HepG2 (cell line): ENCODE data around the gene ENPP1. TPM values are rescaled to one million over a fixed set of nuclear protein-coding genes. Genes with fewer than 3 reads are reported as not detected.
A peak's percentile ranks its signal among the peaks of the same experiment; 100 is the strongest.

Experiments
- AKAP8 ChIP-seq: sonication (generic); formaldehyde crosslinking; IDR thresholded peaks from 2 replicates; pipeline ENCODE4 v1.5.1; 2020; ENCODE audit warnings: mild to moderate bottlenecking, missing genetic modification reagents
- ATF7 ChIP-seq, 2 experiments: fragments of 450-650 bp in 1 of 2; sonication (generic) in 1 of 2; formaldehyde crosslinking in 1 of 2; IDR thresholded peaks; 2 replicates each; pipeline versions ENCODE4 v1.4.0 to v1.6.1; 2016 to 2020; ENCODE audit warnings: antibody characterized with exemption in 1 of 2, mild to moderate bottlenecking in 1 of 2, missing genetic modification reagents in 1 of 2
- BRCA1 ChIP-seq: sonication (generic); formaldehyde crosslinking; IDR thresholded peaks from 2 replicates; pipeline ENCODE4 v1.4.0; 2020; ENCODE audit warnings: missing genetic modification reagents
- ELF3 ChIP-seq: IDR thresholded peaks from 2 replicates; pipeline ENCODE4 v1.6.1; 2016; ENCODE audit warnings: missing genetic modification reagents, missing compliant biosample characterization
- KAT8 ChIP-seq: IDR thresholded peaks from 2 replicates; pipeline ENCODE4 v1.6.1; 2016; ENCODE audit warnings: missing genetic modification reagents, missing compliant biosample characterization
- KDM1A ChIP-seq: IDR thresholded peaks from 2 replicates; pipeline ENCODE4 v1.6.1; 2016; ENCODE audit warnings: missing compliant biosample characterization
- KLF9 ChIP-seq: IDR thresholded peaks from 2 replicates; pipeline ENCODE4 v1.6.1; 2016; ENCODE audit warnings: low read depth
- MIER2 ChIP-seq: IDR thresholded peaks from 2 replicates; pipeline ENCODE4 v1.6.1; 2016; ENCODE audit warnings: missing biosample characterization, missing genetic modification reagents
- NFIB ChIP-seq: sonication (generic); formaldehyde crosslinking; IDR thresholded peaks from 2 replicates; pipeline ENCODE4 v1.9.0; 2021; ENCODE audit warnings: missing genetic modification reagents, mild to moderate bottlenecking, borderline replicate concordance
- PHF8 ChIP-seq: sonication (generic); formaldehyde crosslinking; IDR thresholded peaks from 2 replicates; pipeline ENCODE4 v1.5.0; 2020; ENCODE audit warnings: missing genetic modification reagents
- SRF ChIP-seq: IDR thresholded peaks from 2 replicates; pipeline ENCODE4 v1.6.1; 2011; ENCODE audit warnings: mild to moderate bottlenecking, low read depth, low read length, moderate library complexity
- ZNF24 ChIP-seq: fragments of 450-650 bp; IDR thresholded peaks from 2 replicates; pipeline ENCODE4 v1.6.1; 2017; ENCODE audit warnings: antibody characterized with exemption, mild to moderate bottlenecking
- ZNF543 ChIP-seq: sonication (generic); formaldehyde crosslinking; IDR thresholded peaks from 2 replicates; pipeline ENCODE4 v1.4.0; 2020; ENCODE audit warnings: mild to moderate bottlenecking, missing genetic modification reagents
- ZSCAN20 ChIP-seq: sonication (generic); formaldehyde crosslinking; IDR thresholded peaks from 2 replicates; pipeline ENCODE4 v1.4.0; 2020; ENCODE audit warnings: missing genetic modification reagents, mild to moderate bottlenecking, borderline replicate concordance
- polyA plus RNA-seq, 8 experiments: library from polyadenylated mRNA; depleted of rRNA in 3 of 8; stranded (reverse) in 7 of 8; unstranded in 1 of 8; fragments of >200 nt; fragmentation: Illumina TruSeq in 4 of 8; extraction: Trizol in 4 of 8; gene quantifications; 2 replicates each; pipeline versions ENCODE4 v1.2.1 to v1.2.3, GENCODE V29; 2011 to 2016; ENCODE audit warnings: low read depth in 4 of 8, missing spikeins in 1 of 8, mixed read lengths in 1 of 8; ENCODE audit not compliant: insufficient read depth in 1 of 8
- total RNA-seq, 5 experiments: library from RNA; depleted of rRNA; stranded (reverse); fragments of >200 nt; fragmentation: Illumina TruSeq; extraction: Trizol; gene quantifications; 2 replicates each; pipeline ENCODE4 v1.2.3, GENCODE V29; 2016; ENCODE audit warnings: low read depth in 1 of 5
- TF ChIP-seq, protein P1 (sequence below): sonication (generic); formaldehyde crosslinking; conservative IDR thresholded peaks from 2 replicates; pipeline ENCODE4 v1.4.0; 2020; ENCODE audit warnings: missing genetic modification reagents
- TF ChIP-seq, protein P2 (sequence below): sonication (generic); formaldehyde crosslinking; IDR thresholded peaks from 2 replicates; pipeline ENCODE4 v1.4.0; 2020; ENCODE audit warnings: missing genetic modification reagents, borderline replicate concordance
- TF ChIP-seq, protein P3 (sequence below): IDR thresholded peaks from 2 replicates; pipeline ENCODE4 v1.6.1; 2016; ENCODE audit warnings: missing compliant biosample characterization, missing genetic modification reagents, borderline replicate concordance
- TF ChIP-seq, protein P4 (sequence below): sonication (generic); formaldehyde crosslinking; IDR thresholded peaks from 2 replicates; pipeline ENCODE4 v1.4.0; 2020; ENCODE audit warnings: missing genetic modification reagents
- TF ChIP-seq, protein P5 (sequence below): sonication (generic); formaldehyde crosslinking; IDR thresholded peaks from 2 replicates; pipeline ENCODE4 v1.4.0; 2020; ENCODE audit warnings: missing genetic modification reagents, borderline replicate concordance

ENPP1 gene
- total and polyA plus RNA-seq, 2 of the 13 experiments (the other 11 are each of a cell fraction or from before 2014, with no cell fraction given) = 56.5 to 160 TPM

DNA sequence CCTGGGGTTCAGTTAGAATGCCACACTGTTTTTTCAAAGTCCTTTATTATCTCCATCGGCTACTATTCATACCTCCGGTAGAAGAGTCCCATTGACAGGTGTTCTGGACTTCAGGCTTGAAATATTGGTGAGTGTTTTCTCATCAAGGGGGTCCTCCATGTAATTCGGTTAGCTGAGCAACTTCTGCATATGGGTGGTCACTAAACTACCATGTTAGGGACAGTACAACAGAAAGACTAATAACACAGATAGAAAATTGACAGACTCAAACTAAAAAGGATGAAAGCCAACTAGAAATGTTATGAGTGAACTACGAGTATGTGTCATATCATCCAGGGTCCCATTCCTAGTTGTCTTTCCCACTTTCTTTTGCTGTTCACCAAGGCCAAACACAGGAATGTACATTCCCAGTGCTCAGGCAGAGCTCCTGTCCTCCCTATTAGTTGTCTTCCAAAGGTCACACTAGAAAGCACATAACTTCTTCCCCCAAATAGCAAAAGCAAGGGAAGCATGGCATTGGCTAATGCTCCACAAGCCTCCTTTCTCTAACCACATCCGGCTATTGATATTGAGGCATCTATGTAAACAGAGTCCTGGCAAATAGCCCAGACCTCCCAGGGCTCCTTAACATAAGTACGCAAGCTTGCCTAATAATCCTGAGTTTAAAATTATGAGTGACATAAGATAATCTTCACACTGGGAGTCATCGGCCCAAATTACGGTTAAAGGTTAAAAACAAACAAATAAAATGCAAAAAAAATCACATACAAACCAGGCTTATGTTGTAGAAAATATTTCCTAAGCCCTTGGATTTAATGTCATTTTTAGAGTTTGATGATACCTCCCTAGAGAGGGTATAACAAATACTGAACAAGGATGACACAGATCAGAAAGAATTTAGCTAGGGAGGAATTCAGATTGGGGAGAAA is 130.1 kb downstream of the ENPP1 start (continued):
- TF ChIP-seq ZNF24 = 0 out of 2 replicates have a peak, but pooled peaks have one; percentile 9
- TF ChIP-seq KLF9 (CRISPR knock-in tag) = no peak
- 0 out of 2 replicates have a peak, but pooled peaks have one; percentile 36 for TF ChIP-seq AKAP8 (CRISPR knock-in tag)
- TF ChIP-seq PHF8 = peak; percentile 42; the same call in 1 of the 2 replicates
- TF ChIP-seq, protein P1, sequence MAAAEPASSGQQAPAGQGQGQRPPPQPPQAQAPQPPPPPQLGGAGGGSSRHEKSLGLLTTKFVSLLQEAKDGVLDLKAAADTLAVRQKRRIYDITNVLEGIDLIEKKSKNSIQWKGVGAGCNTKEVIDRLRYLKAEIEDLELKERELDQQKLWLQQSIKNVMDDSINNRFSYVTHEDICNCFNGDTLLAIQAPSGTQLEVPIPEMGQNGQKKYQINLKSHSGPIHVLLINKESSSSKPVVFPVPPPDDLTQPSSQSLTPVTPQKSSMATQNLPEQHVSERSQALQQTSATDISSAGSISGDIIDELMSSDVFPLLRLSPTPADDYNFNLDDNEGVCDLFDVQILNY (CRISPR knock-in tag) = no peak
- TF ChIP-seq MIER2 (CRISPR knock-in tag) = peak; percentile 88
- TF ChIP-seq, protein P2, sequence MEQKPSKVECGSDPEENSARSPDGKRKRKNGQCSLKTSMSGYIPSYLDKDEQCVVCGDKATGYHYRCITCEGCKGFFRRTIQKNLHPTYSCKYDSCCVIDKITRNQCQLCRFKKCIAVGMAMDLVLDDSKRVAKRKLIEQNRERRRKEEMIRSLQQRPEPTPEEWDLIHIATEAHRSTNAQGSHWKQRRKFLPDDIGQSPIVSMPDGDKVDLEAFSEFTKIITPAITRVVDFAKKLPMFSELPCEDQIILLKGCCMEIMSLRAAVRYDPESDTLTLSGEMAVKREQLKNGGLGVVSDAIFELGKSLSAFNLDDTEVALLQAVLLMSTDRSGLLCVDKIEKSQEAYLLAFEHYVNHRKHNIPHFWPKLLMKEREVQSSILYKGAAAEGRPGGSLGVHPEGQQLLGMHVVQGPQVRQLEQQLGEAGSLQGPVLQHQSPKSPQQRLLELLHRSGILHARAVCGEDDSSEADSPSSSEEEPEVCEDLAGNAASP = peak; percentile 55; the same call in 1 of the 2 replicates
- TF ChIP-seq ATF7 (IDR thresholded peaks at IDR 0.05) = no peak
- TF ChIP-seq ATF7 (CRISPR knock-in tag; IDR thresholded peaks at IDR 0.05) = peak; percentile 55; the same call in 1 of the 2 replicates
- no peak for TF ChIP-seq NFIB (CRISPR knock-in tag)
- peak; percentile 44; the same call in 1 of the 2 replicates for TF ChIP-seq ZNF543 (CRISPR knock-in tag)
- TF ChIP-seq ELF3 (CRISPR knock-in tag) = peak; percentile 97
- TF ChIP-seq ZSCAN20 (CRISPR knock-in tag) = no peak
- peak; percentile 95 for TF ChIP-seq KDM1A
- TF ChIP-seq, protein P3, sequence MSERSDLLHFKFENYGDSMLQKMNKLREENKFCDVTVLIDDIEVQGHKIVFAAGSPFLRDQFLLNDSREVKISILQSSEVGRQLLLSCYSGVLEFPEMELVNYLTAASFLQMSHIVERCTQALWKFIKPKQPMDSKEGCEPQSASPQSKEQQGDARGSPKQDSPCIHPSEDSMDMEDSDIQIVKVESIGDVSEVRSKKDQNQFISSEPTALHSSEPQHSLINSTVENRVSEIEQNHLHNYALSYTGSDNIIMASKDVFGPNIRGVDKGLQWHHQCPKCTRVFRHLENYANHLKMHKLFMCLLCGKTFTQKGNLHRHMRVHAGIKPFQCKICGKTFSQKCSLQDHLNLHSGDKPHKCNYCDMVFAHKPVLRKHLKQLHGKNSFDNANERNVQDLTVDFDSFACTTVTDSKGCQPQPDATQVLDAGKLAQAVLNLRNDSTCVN (CRISPR knock-in tag) = peak; percentile 28; the same call in 1 of the 2 replicates
- TF ChIP-seq, protein P4, sequence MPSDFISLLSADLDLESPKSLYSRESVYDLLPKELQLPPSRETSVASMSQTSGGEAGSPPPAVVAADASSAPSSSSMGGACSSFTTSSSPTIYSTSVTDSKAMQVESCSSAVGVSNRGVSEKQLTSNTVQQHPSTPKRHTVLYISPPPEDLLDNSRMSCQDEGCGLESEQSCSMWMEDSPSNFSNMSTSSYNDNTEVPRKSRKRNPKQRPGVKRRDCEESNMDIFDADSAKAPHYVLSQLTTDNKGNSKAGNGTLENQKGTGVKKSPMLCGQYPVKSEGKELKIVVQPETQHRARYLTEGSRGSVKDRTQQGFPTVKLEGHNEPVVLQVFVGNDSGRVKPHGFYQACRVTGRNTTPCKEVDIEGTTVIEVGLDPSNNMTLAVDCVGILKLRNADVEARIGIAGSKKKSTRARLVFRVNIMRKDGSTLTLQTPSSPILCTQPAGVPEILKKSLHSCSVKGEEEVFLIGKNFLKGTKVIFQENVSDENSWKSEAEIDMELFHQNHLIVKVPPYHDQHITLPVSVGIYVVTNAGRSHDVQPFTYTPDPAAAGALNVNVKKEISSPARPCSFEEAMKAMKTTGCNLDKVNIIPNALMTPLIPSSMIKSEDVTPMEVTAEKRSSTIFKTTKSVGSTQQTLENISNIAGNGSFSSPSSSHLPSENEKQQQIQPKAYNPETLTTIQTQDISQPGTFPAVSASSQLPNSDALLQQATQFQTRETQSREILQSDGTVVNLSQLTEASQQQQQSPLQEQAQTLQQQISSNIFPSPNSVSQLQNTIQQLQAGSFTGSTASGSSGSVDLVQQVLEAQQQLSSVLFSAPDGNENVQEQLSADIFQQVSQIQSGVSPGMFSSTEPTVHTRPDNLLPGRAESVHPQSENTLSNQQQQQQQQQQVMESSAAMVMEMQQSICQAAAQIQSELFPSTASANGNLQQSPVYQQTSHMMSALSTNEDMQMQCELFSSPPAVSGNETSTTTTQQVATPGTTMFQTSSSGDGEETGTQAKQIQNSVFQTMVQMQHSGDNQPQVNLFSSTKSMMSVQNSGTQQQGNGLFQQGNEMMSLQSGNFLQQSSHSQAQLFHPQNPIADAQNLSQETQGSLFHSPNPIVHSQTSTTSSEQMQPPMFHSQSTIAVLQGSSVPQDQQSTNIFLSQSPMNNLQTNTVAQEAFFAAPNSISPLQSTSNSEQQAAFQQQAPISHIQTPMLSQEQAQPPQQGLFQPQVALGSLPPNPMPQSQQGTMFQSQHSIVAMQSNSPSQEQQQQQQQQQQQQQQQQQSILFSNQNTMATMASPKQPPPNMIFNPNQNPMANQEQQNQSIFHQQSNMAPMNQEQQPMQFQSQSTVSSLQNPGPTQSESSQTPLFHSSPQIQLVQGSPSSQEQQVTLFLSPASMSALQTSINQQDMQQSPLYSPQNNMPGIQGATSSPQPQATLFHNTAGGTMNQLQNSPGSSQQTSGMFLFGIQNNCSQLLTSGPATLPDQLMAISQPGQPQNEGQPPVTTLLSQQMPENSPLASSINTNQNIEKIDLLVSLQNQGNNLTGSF (CRISPR knock-in tag) = no peak
- no peak for TF ChIP-seq BRCA1 (CRISPR knock-in tag)
- TF ChIP-seq, protein P5, sequence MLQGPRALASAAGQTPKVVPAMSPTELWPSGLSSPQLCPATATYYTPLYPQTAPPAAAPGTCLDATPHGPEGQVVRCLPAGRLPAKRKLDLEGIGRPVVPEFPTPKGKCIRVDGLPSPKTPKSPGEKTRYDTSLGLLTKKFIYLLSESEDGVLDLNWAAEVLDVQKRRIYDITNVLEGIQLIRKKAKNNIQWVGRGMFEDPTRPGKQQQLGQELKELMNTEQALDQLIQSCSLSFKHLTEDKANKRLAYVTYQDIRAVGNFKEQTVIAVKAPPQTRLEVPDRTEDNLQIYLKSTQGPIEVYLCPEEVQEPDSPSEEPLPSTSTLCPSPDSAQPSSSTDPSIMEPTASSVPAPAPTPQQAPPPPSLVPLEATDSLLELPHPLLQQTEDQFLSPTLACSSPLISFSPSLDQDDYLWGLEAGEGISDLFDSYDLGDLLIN (CRISPR knock-in tag) = no peak
- peak; percentile 88; the same call in 1 of the 2 replicates for TF ChIP-seq KAT8 (CRISPR knock-in tag)
- TF ChIP-seq SRF = 0 out of 2 replicates have a peak, but pooled peaks have one; percentile 41
